Endodermal cell (in vitro differentiated cells): ENCODE data around the gene ZNF668. TPM values are rescaled to one million over a fixed set of nuclear protein-coding genes. Genes with fewer than 3 reads are reported as not detected.

ENCODE experiments used
- DNase-seq: peaks from one replicate; pipeline ENCODE4 v3.0.0-alpha.2; 2017
- H3K27ac ChIP-seq: 2 replicates; pipeline ENCODE4 v1.5.1; 2013; ENCODE audit warnings: mild to moderate bottlenecking, low read depth, low read length, moderate library complexity
- H3K27me3 ChIP-seq: 2 replicates; pipeline ENCODE4 v1.6.1; 2013; ENCODE audit warnings: mild to moderate bottlenecking, low read length, moderate library complexity; ENCODE audit not compliant: insufficient read depth, control insufficient read depth, poor library complexity, severe bottlenecking
- H3K36me3 ChIP-seq: 2 replicates; pipeline ENCODE4 v1.7.0; 2013; ENCODE audit warnings: mild to moderate bottlenecking, low read length, moderate library complexity; ENCODE audit not compliant: control insufficient read depth, insufficient read depth
- H3K4me1 ChIP-seq: one replicate; pipeline ENCODE4 v1.7.0; 2013; ENCODE audit warnings: low read length; ENCODE audit not compliant: control insufficient read depth, insufficient read depth
- H3K4me3 ChIP-seq: 2 replicates; pipeline ENCODE4 v1.5.1; 2013; ENCODE audit warnings: mild to moderate bottlenecking, low read length, moderate library complexity
- H3K9ac ChIP-seq: 2 replicates; pipeline ENCODE4 v1.6.1; 2013; ENCODE audit warnings: mild to moderate bottlenecking, low read length, moderate library complexity; ENCODE audit not compliant: poor library complexity, severe bottlenecking; ENCODE audit errors: extremely low read depth
- H3K9me3 ChIP-seq: 2 replicates; pipeline ENCODE4 v1.6.1; 2013; ENCODE audit warnings: mild to moderate bottlenecking, low read length, moderate library complexity; ENCODE audit not compliant: control insufficient read depth
- H3K27ac Mint-ChIP-seq: 2 replicates; pipeline ENCODE4 v1.8.0; 2020; ENCODE audit warnings: mixed read lengths
- H3K27me3 Mint-ChIP-seq: 2 replicates; pipeline ENCODE4 v1.8.0; 2021; ENCODE audit warnings: mild to moderate bottlenecking, mixed read lengths; ENCODE audit not compliant: insufficient read depth
- H3K36me3 Mint-ChIP-seq: 2 replicates; pipeline ENCODE4 v1.8.0; 2020; ENCODE audit warnings: low read depth, mixed read lengths
- H3K4me1 Mint-ChIP-seq: 2 replicates; pipeline ENCODE4 v1.8.0; 2020; ENCODE audit warnings: mixed read lengths
- H3K4me3 Mint-ChIP-seq: 2 replicates; pipeline ENCODE4 v1.8.0; 2020; ENCODE audit warnings: mild to moderate bottlenecking, moderate library complexity, mixed read lengths
- H3K9me3 Mint-ChIP-seq: 2 replicates; pipeline ENCODE4 v1.8.0; 2020; ENCODE audit warnings: mild to moderate bottlenecking, mixed read lengths
- WGBS, 2 experiments: methylation state at CpG; one replicate each; pipeline versions ENCODE4 v1.1.5 to v1.1.7; 2013; ENCODE audit warnings: missing lambda C conversion rate in 2 of 2, mixed read lengths in 1 of 2; ENCODE audit not compliant: insufficient coverage in 1 of 2, insufficient read length in 1 of 2; 5-methylcytosine and 5-hydroxymethylcytosine counted together
- total RNA-seq, 2 donors: library from RNA; stranded (reverse); fragmentation: NEBNext Ultra II Directional in 1 of 2; extraction: Animal tissue kit (Norgen Biotek cat#: 25700) in 1 of 2; gene quantifications; 2 replicates in 1 of 2; 3 replicates in 1 of 2; pipeline ENCODE4 v1.2.1, GENCODE V29; 2021
- TF ChIP-seq, protein P1 (sequence below): fragments of 200-600 bp; sonication (generic); conservative IDR thresholded peaks from 2 replicates; pipeline ENCODE4 v1.5.0; 2021; ENCODE audit warnings: antibody characterized with exemption, mild to moderate bottlenecking

The ZNF668 gene
- total RNA-seq, 2 donors from 2014 or later: 11.2 to 12.6 TPM

DNA sequence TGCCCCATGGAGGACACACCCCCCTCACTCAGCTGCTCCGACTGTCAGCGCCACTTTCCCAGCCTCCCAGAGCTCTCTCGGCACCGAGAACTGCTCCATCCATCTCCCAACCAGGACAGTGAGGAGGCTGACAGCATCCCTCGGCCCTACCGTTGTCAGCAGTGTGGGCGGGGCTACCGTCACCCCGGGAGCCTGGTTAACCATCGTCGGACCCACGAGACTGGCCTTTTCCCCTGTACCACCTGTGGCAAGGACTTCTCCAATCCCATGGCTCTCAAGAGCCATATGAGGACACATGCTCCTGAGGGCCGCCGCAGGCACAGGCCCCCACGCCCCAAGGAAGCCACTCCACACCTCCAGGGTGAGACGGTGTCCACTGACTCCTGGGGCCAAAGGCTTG, 2.3 kb upstream of the ZNF668 start:
- H3K36me3 Mint-ChIP-seq: peaks cover 41% of the 10 kb centered on the region
- peaks cover 39% of the 10 kb centered on the region for H3K36me3 ChIP-seq
- no peaks in the 10 kb centered on the region for H3K9me3 ChIP-seq
- no peak overlapping the region for H3K4me3 Mint-ChIP-seq
- no peak overlapping the region for H3K27ac ChIP-seq
- no peak overlapping the region for H3K27ac Mint-ChIP-seq
- TF ChIP-seq, protein P1, sequence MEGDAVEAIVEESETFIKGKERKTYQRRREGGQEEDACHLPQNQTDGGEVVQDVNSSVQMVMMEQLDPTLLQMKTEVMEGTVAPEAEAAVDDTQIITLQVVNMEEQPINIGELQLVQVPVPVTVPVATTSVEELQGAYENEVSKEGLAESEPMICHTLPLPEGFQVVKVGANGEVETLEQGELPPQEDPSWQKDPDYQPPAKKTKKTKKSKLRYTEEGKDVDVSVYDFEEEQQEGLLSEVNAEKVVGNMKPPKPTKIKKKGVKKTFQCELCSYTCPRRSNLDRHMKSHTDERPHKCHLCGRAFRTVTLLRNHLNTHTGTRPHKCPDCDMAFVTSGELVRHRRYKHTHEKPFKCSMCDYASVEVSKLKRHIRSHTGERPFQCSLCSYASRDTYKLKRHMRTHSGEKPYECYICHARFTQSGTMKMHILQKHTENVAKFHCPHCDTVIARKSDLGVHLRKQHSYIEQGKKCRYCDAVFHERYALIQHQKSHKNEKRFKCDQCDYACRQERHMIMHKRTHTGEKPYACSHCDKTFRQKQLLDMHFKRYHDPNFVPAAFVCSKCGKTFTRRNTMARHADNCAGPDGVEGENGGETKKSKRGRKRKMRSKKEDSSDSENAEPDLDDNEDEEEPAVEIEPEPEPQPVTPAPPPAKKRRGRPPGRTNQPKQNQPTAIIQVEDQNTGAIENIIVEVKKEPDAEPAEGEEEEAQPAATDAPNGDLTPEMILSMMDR: no peak
- H3K27me3 Mint-ChIP-seq: no peaks in the 10 kb centered on the region
- no peak overlapping the region for H3K9ac ChIP-seq
- H3K4me1 Mint-ChIP-seq: peaks cover 17% of the 10 kb centered on the region
- no peaks in the 10 kb centered on the region for H3K9me3 Mint-ChIP-seq
- 91 to 92% methylated on average over 12 to 16 of the region's 16 CpGs for WGBS, 2 experiments
- H3K4me1 ChIP-seq: no peaks in the 10 kb centered on the region
- DNase-seq: no peak
- no peaks in the 10 kb centered on the region for H3K27me3 ChIP-seq
- no peak overlapping the region for H3K4me3 ChIP-seq

DNA sequence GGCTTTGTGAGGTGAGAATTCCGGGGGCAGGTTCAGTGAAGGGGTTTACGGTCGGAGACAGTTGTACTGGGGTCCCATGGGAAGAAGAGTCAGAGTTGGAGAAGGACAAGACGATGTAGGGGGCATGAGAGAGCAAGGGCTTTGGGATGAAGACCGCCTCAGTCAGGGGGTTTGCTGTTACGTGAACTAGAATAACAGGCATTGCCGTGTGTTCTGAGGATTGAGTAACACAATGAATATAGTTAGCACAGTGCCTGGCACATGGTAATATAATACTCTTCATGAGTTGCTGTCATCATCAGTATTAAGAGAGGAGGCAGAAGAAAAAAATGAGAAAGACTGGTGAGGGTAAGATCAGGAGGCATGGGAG, 759 bp upstream of the ZNF668 start:
- H3K9me3 ChIP-seq: no peaks in the 10 kb centered on the region
- H3K36me3 ChIP-seq: peaks cover 32% of the 10 kb centered on the region
- 2 to 7% methylated on average over 7 of the region's 7 CpGs for WGBS, 2 experiments
- Mint-ChIP-seq H3K4me3 (peak overlapping the region; percentile 90), H3K27ac (peak overlapping the region; percentile 92), H3K4me1 (peaks cover 17% of the 10 kb centered on the region), H3K36me3 (peaks cover 31% of the 10 kb centered on the region), H3K9me3 (no peaks in the 10 kb centered on the region), H3K27me3 (no peaks in the 10 kb centered on the region)
- DNase-seq: no peak
- peak overlapping the region; percentile 78 for H3K9ac ChIP-seq
- H3K4me1 ChIP-seq: no peaks in the 10 kb centered on the region
- TF ChIP-seq, protein P1: peak; percentile 42
- H3K27ac ChIP-seq: peak overlapping the region; percentile 95
- H3K27me3 ChIP-seq: no peaks in the 10 kb centered on the region
- H3K4me3 ChIP-seq: peak overlapping the region; percentile 94

DNA sequence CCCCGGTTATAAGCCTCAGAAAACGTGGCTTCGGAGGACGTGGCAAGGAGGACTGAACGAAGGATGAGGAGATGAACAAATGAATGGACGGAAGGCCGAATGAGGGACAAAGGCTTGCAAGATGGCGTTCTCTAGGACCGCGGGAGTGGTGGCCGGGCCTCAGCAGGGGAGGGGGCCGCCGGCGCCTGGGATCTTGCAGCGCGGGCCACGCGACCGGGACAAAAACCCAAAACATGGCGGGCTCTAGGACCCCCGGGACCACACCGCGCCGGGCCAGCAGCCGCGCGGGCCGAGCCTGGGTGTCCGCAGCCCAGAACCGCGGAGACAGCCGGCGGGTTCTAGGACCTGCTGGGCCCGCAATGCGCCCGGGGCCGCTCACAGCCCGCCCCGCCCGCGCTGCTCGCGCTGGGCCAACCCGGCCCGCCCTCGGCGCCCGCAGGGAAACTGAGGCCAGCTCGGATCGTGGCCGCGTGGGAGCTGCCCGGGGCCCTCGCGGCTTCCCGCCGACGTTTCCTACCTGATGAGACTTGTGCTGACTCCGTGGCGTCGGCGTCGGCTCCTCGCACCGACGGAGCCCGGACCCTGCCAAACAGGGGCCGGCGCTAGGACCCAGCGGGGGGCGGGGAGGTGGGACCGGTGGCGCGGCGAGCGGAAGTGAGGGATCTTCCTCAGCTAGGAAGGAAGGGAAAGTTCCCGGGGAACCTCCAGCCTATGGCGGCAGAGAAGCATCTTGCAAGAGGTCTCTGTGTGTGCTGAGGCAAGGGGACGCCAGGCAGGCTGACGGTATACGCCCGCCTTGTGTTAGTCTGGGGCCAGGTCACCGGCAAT, 684 bp downstream of the ZNF668 start:
- no peaks in the 10 kb centered on the region for H3K9me3 ChIP-seq
- Mint-ChIP-seq H3K4me1 (peaks cover 17% of the 10 kb centered on the region), H3K9me3 (no peaks in the 10 kb centered on the region), H3K4me3 (peak overlapping the region; percentile 90), H3K36me3 (peaks cover 17% of the 10 kb centered on the region), H3K27ac (peak overlapping the region; percentile 98), H3K27me3 (no peaks in the 10 kb centered on the region)
- WGBS, 2 experiments: 0% methylated on average over 27 to 83 of the region's 83 CpGs
- peak overlapping the region; percentile 87 for H3K27ac ChIP-seq
- TF ChIP-seq, protein P1: no peak
- peaks cover 22% of the 10 kb centered on the region for H3K36me3 ChIP-seq
- H3K4me3 ChIP-seq: peak overlapping the region; percentile 94
- no peaks in the 10 kb centered on the region for H3K4me1 ChIP-seq
- DNase-seq: peak; percentile 98
- peak overlapping the region; percentile 93 for H3K9ac ChIP-seq
- H3K27me3 ChIP-seq: no peaks in the 10 kb centered on the region
